H1 (cell line): ENCODE results near the gene MAP2K5. TPM values are rescaled to one million over a fixed set of nuclear protein-coding genes. Genes with fewer than 3 reads are reported as not detected.

Experiments
- SAP30 ChIP-seq: fragments of 300-600 bp; sonication (generic); IDR thresholded peaks from 2 replicates; pipeline ENCODE4 v1.7.1; 2012; ENCODE audit warnings: low read length, moderate library complexity, mild to moderate bottlenecking, inconsistent platforms; ENCODE audit not compliant: insufficient read depth, insufficient replicate concordance
- polyA plus RNA-seq, 7 experiments: library from polyadenylated mRNA; depleted of rRNA in 3 of 7; stranded (reverse) in 5 of 7; unstranded in 2 of 7; fragments of >200 nt in 5 of 7; fragments of 200-250 nt in 2 of 7; gene quantifications; 1 replicate in 5 of 7; 2 replicates in 1 of 7; 4 replicates in 1 of 7; pipeline versions ENCODE4 v1.2.1 to v1.2.3, GENCODE V29; 2011 to 2013; ENCODE audit warnings: missing spikeins in 2 of 7, mixed read lengths in 2 of 7
- total RNA-seq: library from RNA; stranded (reverse); fragmentation: NEBNext Ultra II Directional; extraction: Animal tissue kit (Norgen Biotek cat#: 25700); gene quantifications from 2 replicates; pipeline ENCODE4 v1.2.1, GENCODE V29; 2021

Gene MAP2K5
- total and polyA plus RNA-seq, 2 of the 8 experiments (the other 6 are each of a cell fraction or from before 2014, with no cell fraction given): 4.4 to 15.8 TPM

DNA sequence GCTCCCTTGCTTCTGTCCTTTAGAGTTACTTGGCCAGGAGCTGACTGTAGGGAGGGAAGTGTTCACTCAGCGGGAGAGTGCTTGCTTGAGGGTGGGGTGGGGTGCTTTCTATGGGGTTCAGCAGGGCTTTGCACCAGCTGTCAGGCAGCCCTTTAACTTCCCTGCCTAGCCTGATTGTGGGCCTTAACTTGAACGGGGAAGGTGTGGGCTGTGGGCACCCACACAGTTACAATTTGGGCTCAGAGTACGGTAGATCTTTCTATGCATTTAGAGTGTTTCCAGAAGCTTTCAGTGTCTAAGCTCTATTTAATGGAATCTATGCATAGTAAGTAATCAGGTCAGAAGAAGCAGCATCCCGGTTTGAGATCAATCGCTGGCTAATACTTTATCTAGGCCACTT lies 234.6 kb downstream of the MAP2K5 start (continued):
- TF ChIP-seq SAP30: no peak
